Measurements from ENCODE around the gene SMARCC2.

DNA sequence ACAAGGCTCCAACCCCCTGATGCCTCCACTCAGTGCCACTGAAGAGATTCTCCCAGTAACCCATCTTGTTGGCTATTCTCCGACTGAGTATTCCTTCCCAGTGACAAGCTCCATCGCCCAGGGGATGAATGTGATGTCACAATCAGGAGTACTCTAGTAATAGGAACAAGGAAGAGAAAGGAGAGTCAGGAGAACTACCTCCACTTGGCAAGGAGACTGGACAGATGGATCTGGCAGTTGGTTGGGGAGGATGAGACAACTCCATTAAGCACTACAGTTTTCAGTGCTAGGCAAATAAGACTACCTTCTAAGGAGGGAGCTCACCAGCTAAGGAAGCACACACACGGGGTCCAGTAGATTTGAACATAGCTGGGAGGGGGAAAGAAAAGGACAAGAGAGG lies 27.2 kb upstream of the SMARCC2 start:
- TF ChIP-seq, protein P1, sequence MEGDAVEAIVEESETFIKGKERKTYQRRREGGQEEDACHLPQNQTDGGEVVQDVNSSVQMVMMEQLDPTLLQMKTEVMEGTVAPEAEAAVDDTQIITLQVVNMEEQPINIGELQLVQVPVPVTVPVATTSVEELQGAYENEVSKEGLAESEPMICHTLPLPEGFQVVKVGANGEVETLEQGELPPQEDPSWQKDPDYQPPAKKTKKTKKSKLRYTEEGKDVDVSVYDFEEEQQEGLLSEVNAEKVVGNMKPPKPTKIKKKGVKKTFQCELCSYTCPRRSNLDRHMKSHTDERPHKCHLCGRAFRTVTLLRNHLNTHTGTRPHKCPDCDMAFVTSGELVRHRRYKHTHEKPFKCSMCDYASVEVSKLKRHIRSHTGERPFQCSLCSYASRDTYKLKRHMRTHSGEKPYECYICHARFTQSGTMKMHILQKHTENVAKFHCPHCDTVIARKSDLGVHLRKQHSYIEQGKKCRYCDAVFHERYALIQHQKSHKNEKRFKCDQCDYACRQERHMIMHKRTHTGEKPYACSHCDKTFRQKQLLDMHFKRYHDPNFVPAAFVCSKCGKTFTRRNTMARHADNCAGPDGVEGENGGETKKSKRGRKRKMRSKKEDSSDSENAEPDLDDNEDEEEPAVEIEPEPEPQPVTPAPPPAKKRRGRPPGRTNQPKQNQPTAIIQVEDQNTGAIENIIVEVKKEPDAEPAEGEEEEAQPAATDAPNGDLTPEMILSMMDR (IDR thresholded peaks at IDR 0.05): no peak
- TF ChIP-seq EP300 (IDR thresholded peaks at IDR 0.05; ENCODE audit: low read depth) (no peak), POLR2A (IDR thresholded peaks at IDR 0.05) (no peak)
